ENCODE data around the gene NXT1. TPM values are rescaled to one million over a fixed set of nuclear protein-coding genes. Genes with fewer than 3 reads are reported as not detected.

The NXT1 gene
- total RNA-seq, 2 donors from 2014 or later = 16.1 to 19.1 TPM

- no peak overlapping the region for H3K27ac ChIP-seq
- H3K36me3 ChIP-seq = peaks cover 60% of the 10 kb centered on the region
- H3K9me3 ChIP-seq = no peaks in the 10 kb centered on the region
- H3K4me1 ChIP-seq = peaks cover 0 to 42% of the 10 kb centered on the region in 2 donors
- no peak overlapping the region for H3K4me3 ChIP-seq
- H3K27me3 ChIP-seq = no peaks in the 10 kb centered on the region
- DNase-seq (ENCODE audit: low spot score) = no peak
- TF ChIP-seq CTCF (IDR thresholded peaks at IDR 0.05) = no peak
These were observed 17.2 kb downstream of the NXT1 start for GRCh38 chr20:23367770-23368169.

- H3K36me3 ChIP-seq = peaks cover 67% of the 10 kb centered on the region
- no peak overlapping the region for H3K27ac ChIP-seq
- no peak for TF ChIP-seq CTCF (IDR thresholded peaks at IDR 0.05)
- no peak for DNase-seq (ENCODE audit: low spot score)
- H3K27me3 ChIP-seq = no peaks in the 10 kb centered on the region
- peaks cover 0 to 34% of the 10 kb centered on the region in 2 donors for H3K4me1 ChIP-seq
- H3K4me3 ChIP-seq = no peak overlapping the region
- H3K9me3 ChIP-seq = no peaks in the 10 kb centered on the region
These were observed 17.9 kb downstream of the NXT1 start for GRCh38 chr20:23368316-23369071.

GRCh38 chr20:23369072-23369823 is 18.7 kb downstream of the NXT1 start:
- peaks cover 74% of the 10 kb centered on the region for H3K36me3 ChIP-seq
- H3K27ac ChIP-seq = no peak overlapping the region
- H3K27me3 ChIP-seq = no peaks in the 10 kb centered on the region
- H3K4me1 ChIP-seq = peaks cover 0 to 29% of the 10 kb centered on the region in 2 donors
- TF ChIP-seq CTCF (IDR thresholded peaks at IDR 0.05) = no peak
- no peak for DNase-seq (ENCODE audit: low spot score)
- H3K9me3 ChIP-seq = no peaks in the 10 kb centered on the region
- H3K4me3 ChIP-seq = no peak overlapping the region

GRCh38 chr20:23370274-23370673 is 19.7 kb downstream of the NXT1 start:
- no peak for TF ChIP-seq CTCF (IDR thresholded peaks at IDR 0.05)
- H3K4me3 ChIP-seq = no peak overlapping the region
- H3K9me3 ChIP-seq = no peaks in the 10 kb centered on the region
- H3K36me3 ChIP-seq = peaks cover 67% of the 10 kb centered on the region
- no peak for DNase-seq (ENCODE audit: low spot score)
- H3K27me3 ChIP-seq = no peaks in the 10 kb centered on the region
- H3K4me1 ChIP-seq = peaks cover 0 to 29% of the 10 kb centered on the region in 2 donors
- H3K27ac ChIP-seq = no peak overlapping the region

GRCh38 chr20:23370873-23371272 is 20.3 kb downstream of the NXT1 start:
- no peak overlapping the region for H3K27ac ChIP-seq

More at GRCh38 chr20:23370873-23371272, 20.3 kb downstream of the NXT1 start:
- Histone ChIP-seq H3K27me3 (no peaks in the 10 kb centered on the region), H3K36me3 (peaks cover 67% of the 10 kb centered on the region), H3K4me3 (no peak overlapping the region), H3K9me3 (no peaks in the 10 kb centered on the region), H3K4me1 (peaks cover 0 to 24% of the 10 kb centered on the region in 2 donors)
- no peak for DNase-seq (ENCODE audit: low spot score)
- no peak for TF ChIP-seq CTCF (IDR thresholded peaks at IDR 0.05)
